ENCODE measurements around the gene RERE. TPM values are rescaled to one million over a fixed set of nuclear protein-coding genes. Genes with fewer than 3 reads are reported as not detected.
A peak's percentile ranks its signal among the peaks of the same experiment; 100 is the strongest.

RERE gene
- total and polyA plus RNA-seq, 2 experiments from 2014 or later = 39.8 to 62.8 TPM

DNA sequence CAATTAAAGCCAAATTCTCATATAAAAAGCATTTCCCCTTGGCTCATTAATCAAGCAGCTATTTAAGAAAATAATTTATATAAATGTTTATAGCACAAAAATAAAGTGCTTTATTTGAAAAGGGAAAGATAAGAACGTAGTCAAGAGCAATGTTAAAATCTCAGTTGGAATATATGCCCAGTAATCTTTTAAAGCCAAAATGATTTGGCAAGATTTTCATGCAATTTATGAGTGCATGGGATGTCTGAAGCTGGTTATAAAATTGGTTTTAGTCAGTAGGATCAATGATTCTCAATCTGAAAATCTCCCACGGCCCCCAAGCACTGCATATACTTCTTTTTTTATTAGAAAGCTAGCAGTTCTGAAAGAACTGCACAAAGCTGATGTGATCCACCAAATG lies 188.8 kb downstream of the RERE start:
- Histone ChIP-seq H3K27ac (no peak overlapping the region), H3K4me3 (no peak overlapping the region), H3K4me1 (ENCODE audit: insufficient read depth) (peaks cover 37% of the 10 kb centered on the region)

DNA sequence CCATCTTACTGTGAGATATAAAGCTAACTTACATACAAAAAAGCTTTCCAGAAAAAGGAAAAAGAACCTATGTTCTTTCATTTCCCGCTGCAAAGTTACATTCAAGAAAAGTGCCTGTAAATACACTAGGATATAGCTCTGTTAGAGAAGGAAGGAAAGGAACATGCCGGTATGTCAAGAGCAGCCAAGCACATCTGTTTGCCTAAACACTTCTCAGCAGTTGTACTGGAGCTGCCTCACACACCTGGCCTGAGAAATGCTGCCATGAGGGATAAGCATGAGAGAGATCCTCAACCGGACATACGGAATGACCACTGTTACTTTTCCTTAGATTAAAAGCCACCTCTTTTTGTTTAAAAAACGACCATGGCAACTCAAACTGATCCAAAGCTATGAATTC lies 189.7 kb downstream of the RERE start:
- WGBS (ENCODE audit: low lambda C conversion rate, missing lambda C conversion rate) = 73% methylated on average over 5 of the region's 5 CpGs
- peaks cover 78% of the 10 kb centered on the region for H3K79me2 ChIP-seq
- peaks cover 30% of the 10 kb centered on the region for H4K20me1 ChIP-seq (ENCODE audit: insufficient read depth, poor library complexity, severe bottlenecking)
- peaks cover 37% of the 10 kb centered on the region for H3K4me1 ChIP-seq (ENCODE audit: insufficient read depth)
- no peak overlapping the region for H2AFZ ChIP-seq
- H3K36me3 ChIP-seq (replicated peaks; ENCODE audit: insufficient read depth, low read depth) = no peaks in the 10 kb centered on the region
- no peaks in the 10 kb centered on the region for H3K9me2 ChIP-seq (replicated peaks; ENCODE audit: insufficient read depth)
- H3K9me3 ChIP-seq (ENCODE audit: low read depth) = no peaks in the 10 kb centered on the region
- DNase-seq (ENCODE audit: low spot score) = no peak
- TF ChIP-seq, protein P1, sequence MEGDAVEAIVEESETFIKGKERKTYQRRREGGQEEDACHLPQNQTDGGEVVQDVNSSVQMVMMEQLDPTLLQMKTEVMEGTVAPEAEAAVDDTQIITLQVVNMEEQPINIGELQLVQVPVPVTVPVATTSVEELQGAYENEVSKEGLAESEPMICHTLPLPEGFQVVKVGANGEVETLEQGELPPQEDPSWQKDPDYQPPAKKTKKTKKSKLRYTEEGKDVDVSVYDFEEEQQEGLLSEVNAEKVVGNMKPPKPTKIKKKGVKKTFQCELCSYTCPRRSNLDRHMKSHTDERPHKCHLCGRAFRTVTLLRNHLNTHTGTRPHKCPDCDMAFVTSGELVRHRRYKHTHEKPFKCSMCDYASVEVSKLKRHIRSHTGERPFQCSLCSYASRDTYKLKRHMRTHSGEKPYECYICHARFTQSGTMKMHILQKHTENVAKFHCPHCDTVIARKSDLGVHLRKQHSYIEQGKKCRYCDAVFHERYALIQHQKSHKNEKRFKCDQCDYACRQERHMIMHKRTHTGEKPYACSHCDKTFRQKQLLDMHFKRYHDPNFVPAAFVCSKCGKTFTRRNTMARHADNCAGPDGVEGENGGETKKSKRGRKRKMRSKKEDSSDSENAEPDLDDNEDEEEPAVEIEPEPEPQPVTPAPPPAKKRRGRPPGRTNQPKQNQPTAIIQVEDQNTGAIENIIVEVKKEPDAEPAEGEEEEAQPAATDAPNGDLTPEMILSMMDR (IDR thresholded peaks at IDR 0.05; ENCODE audit: poor library complexity) = no peak
- no peak for TF ChIP-seq EZH2phosphoT487 (IDR thresholded peaks at IDR 0.05; ENCODE audit: low read depth, severe bottlenecking, unreplicated experiment)
- TF ChIP-seq EZH2 (IDR thresholded peaks at IDR 0.05; ENCODE audit: borderline replicate concordance) = no peak
- H3K4me2 ChIP-seq = no peak overlapping the region
- H3K4me3 ChIP-seq = no peak overlapping the region
- H3K27me3 ChIP-seq = no peaks in the 10 kb centered on the region
- H3K27ac ChIP-seq = no peak overlapping the region

More for the DNA sequence above, 188.8 kb downstream of the RERE start:
- Histone ChIP-seq H3K36me3 (replicated peaks; ENCODE audit: insufficient read depth, low read depth) (no peaks in the 10 kb centered on the region), H3K79me2 (peaks cover 81% of the 10 kb centered on the region), H3K27me3 (no peaks in the 10 kb centered on the region), H4K20me1 (ENCODE audit: insufficient read depth, poor library complexity, severe bottlenecking) (peaks cover 30% of the 10 kb centered on the region), H3K4me2 (no peak overlapping the region), H2AFZ (no peak overlapping the region), H3K9me3 (ENCODE audit: low read depth) (no peaks in the 10 kb centered on the region), H3K9me2 (replicated peaks; ENCODE audit: insufficient read depth) (no peaks in the 10 kb centered on the region)
- no peak for DNase-seq (ENCODE audit: low spot score)
- 61% methylated on average over 2 of the region's 2 CpGs for WGBS (ENCODE audit: low lambda C conversion rate, missing lambda C conversion rate)
- no peak for TF ChIP-seq EZH2 (IDR thresholded peaks at IDR 0.05; ENCODE audit: borderline replicate concordance)
- no peak for TF ChIP-seq EZH2phosphoT487 (IDR thresholded peaks at IDR 0.05; ENCODE audit: low read depth, severe bottlenecking, unreplicated experiment)
- TF ChIP-seq, protein P1 (IDR thresholded peaks at IDR 0.05; ENCODE audit: poor library complexity) = no peak

DNA sequence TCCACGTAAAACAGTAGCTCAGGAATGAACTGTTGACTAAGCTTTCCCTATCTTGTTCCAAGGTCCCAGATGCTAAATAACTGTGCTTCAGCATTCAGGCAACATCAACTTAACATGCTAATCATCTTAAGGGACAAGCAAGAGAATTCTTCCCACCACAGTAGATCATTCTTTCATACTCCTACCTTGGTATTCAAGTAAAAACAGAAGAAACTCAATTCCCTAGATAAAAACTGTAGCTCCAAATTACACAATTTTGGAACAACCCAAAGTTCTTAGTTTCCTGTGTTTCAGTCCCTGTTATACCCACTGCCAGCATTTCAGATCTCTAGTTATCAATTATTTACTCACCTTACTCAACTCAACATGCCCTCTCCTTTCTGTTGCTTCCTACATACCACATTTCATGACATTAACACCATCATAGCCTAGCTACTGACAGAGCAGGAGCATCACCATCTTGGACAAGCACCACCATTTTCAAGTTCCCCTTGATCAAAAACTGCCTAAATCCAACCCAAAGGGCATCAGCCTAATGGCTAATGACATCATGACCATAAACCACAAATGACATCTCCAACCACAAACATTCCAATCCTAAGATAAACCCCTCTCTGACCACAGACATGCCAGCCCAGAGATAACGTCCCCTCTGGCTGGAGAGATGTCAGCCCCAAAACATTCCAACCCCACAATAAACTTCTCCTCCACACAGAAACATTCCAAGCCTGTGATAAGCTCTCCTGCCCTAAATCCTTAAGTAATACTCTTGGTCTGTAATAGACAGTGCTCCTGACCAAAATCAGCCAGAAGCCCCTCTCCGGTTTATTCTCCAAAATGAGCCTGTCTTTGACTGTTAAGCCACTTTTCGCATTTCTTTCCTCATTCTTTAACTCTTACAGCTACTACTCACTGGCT lies 191.2 kb downstream of the RERE start:
- TF ChIP-seq, protein P1 (IDR thresholded peaks at IDR 0.05; ENCODE audit: poor library complexity) = no peak
- no peak for TF ChIP-seq EZH2 (IDR thresholded peaks at IDR 0.05; ENCODE audit: borderline replicate concordance)
- TF ChIP-seq EZH2phosphoT487 (IDR thresholded peaks at IDR 0.05; ENCODE audit: low read depth, severe bottlenecking, unreplicated experiment) = no peak
- no peaks in the 10 kb centered on the region for H3K9me3 ChIP-seq (ENCODE audit: low read depth)
- peak; percentile 19 for DNase-seq (ENCODE audit: low spot score)
- no peaks in the 10 kb centered on the region for H3K36me3 ChIP-seq (replicated peaks; ENCODE audit: insufficient read depth, low read depth)
- peaks cover 41% of the 10 kb centered on the region for H3K4me1 ChIP-seq (ENCODE audit: insufficient read depth)
- peaks cover 70% of the 10 kb centered on the region for H3K79me2 ChIP-seq
- no peak overlapping the region for H3K4me3 ChIP-seq
- H2AFZ ChIP-seq = no peak overlapping the region
- peak overlapping the region; percentile 12 for H3K4me2 ChIP-seq
- H3K27ac ChIP-seq = peak overlapping the region; percentile 62
- 30% methylated on average over 4 of the region's 4 CpGs for WGBS (ENCODE audit: low lambda C conversion rate, missing lambda C conversion rate)
- H3K9me2 ChIP-seq (replicated peaks; ENCODE audit: insufficient read depth) = no peaks in the 10 kb centered on the region
- peaks cover 27% of the 10 kb centered on the region for H4K20me1 ChIP-seq (ENCODE audit: insufficient read depth, poor library complexity, severe bottlenecking)
- H3K27me3 ChIP-seq = no peaks in the 10 kb centered on the region

Data from hepatocyte (in vitro differentiated cells).